Small intestine (tissue), 7 donors: Measurements from ENCODE around the gene CIDEB. TPM values are rescaled to one million over a fixed set of nuclear protein-coding genes. Genes with fewer than 3 reads are reported as not detected.

ENCODE experiments used
- DNase-seq, 2 donors: peaks; one replicate each; pipeline versions ENCODE4 v3.0.0 to v3.0.0-alpha.2; 2013
- FAIRE-seq: peaks from 2 replicates; lab custom pipeline; 2012; peaks lifted over from hg19 to GRCh38; lab: Jason Lieb, UNC
- H3K27ac ChIP-seq, 3 donors: one replicate each; pipeline ENCODE4 v1.5.1; 2013; ENCODE audit warnings: low read length in 2 of 3, mild to moderate bottlenecking in 2 of 3, control low read depth in 1 of 3, inconsistent platforms in 1 of 3, low read depth in 1 of 3, moderate library complexity in 1 of 3
- H3K27me3 ChIP-seq, 3 donors: one replicate each; pipeline ENCODE4 v1.6.1; 2013; ENCODE audit warnings: low read length in 3 of 3, inconsistent platforms in 1 of 3; ENCODE audit not compliant: control insufficient read depth in 3 of 3, insufficient read depth in 3 of 3
- H3K36me3 ChIP-seq, 3 donors: one replicate each; pipeline ENCODE4 v1.6.1; 2013; ENCODE audit warnings: low read length in 3 of 3, inconsistent platforms in 1 of 3, low read depth in 1 of 3, mild to moderate bottlenecking in 1 of 3, moderate library complexity in 1 of 3; ENCODE audit not compliant: control insufficient read depth in 3 of 3, insufficient read depth in 2 of 3
- H3K4me1 ChIP-seq, 3 donors: one replicate each; pipeline ENCODE4 v1.6.1; 2013; ENCODE audit warnings: low read length in 2 of 3, inconsistent platforms in 1 of 3, low read depth in 1 of 3, mild to moderate bottlenecking in 1 of 3, moderate library complexity in 1 of 3; ENCODE audit not compliant: control insufficient read depth in 3 of 3, insufficient read depth in 2 of 3
- H3K4me3 ChIP-seq, 3 donors: one replicate each; pipeline ENCODE4 v1.5.1; 2013; ENCODE audit warnings: low read length in 3 of 3, control low read depth in 1 of 3, inconsistent platforms in 1 of 3, low read depth in 1 of 3, mild to moderate bottlenecking in 1 of 3, moderate library complexity in 1 of 3
- H3K9me3 ChIP-seq, 2 donors: one replicate each; pipeline ENCODE4 v1.6.1; 2013; ENCODE audit warnings: low read depth in 1 of 2, low read length in 1 of 2; ENCODE audit not compliant: control insufficient read depth in 2 of 2, insufficient read depth in 1 of 2
- WGBS, 3 donors: extraction: QIAGEN DNeasy Blood & Tissue Kit; methylation state at CpG; one replicate each; pipeline ENCODE4 v1.1.7; 2013; 5-methylcytosine and 5-hydroxymethylcytosine counted together
- polyA plus RNA-seq, 4 donors: library from polyadenylated mRNA; stranded (reverse) in 3 of 4; unstranded in 1 of 4; fragments of 200-250 nt in 3 of 4; fragments of 120-200 nt in 1 of 4; gene quantifications; one replicate each; pipeline versions ENCODE4 v1.2.1 to v1.2.3, GENCODE V29; 2013
- donor health status: healthy with polysubstance abuse.
- donor health status: control.
- donor health status: control.
- donor health status: Bipolar disorder and iron deficiency.
- donor health status: healthy.

The CIDEB gene
- polyA plus RNA-seq, 4 donors = 31.2 to 273 (median 139) TPM

- Histone ChIP-seq H3K27ac (no peak overlapping the region), H3K9me3 (no peaks in the 10 kb centered on the region), H3K27me3 (peaks cover 0 to 43% (median 0%) of the 10 kb centered on the region in 3 donors), H3K4me3 (no peak overlapping the region), H3K36me3 (peaks cover 0 to 32% (median 7%) of the 10 kb centered on the region in 3 donors), H3K4me1 (peaks cover 4 to 36% (median 24%) of the 10 kb centered on the region in 3 donors)
- no peak for FAIRE-seq
- WGBS, 3 donors = 80 to 89% (median 81%) methylated on average over 7 of the region's 7 CpGs
- no peak for DNase-seq
Observed at GRCh38 chr14:24337144-24337823, 29.5 kb upstream of the CIDEB start.

- 78 to 81% (median 81%) methylated on average over 12 of the region's 12 CpGs for WGBS, 3 donors
- peaks cover 4 to 44% (median 24%) of the 10 kb centered on the region in 3 donors for H3K4me1 ChIP-seq
- peaks cover 0 to 55% (median 0%) of the 10 kb centered on the region in 3 donors for H3K27me3 ChIP-seq
- H3K9me3 ChIP-seq = no peaks in the 10 kb centered on the region
- no peak for DNase-seq
- H3K27ac ChIP-seq = peak overlapping the region in 1 of 3 donors; percentile 15
- no peak overlapping the region for H3K4me3 ChIP-seq
- FAIRE-seq = no peak
- H3K36me3 ChIP-seq = peaks cover 0 to 32% (median 7%) of the 10 kb centered on the region in 3 donors
Observed at GRCh38 chr14:24335461-24336171, 27.8 kb upstream of the CIDEB start.

GRCh38 chr14:24334431-24335291 is 26.9 kb upstream of the CIDEB start, which contains the start of gene ADCY4:
Gene ADCY4, minus strand, starts transcription at chr14:24335071. Its CDS starts 419 bp downstream, at chr14:24334652.
- Histone ChIP-seq H3K27ac (peak within 1 kb of the TSS in 1 of 3 donors; percentile 69), H3K4me1 (peaks cover 4 to 39% (median 24%) of the 10 kb centered on the region in 3 donors), H3K4me3 (peak within 1 kb of the TSS; percentile 16 to 34 (median 33)), H3K36me3 (peaks cover 0 to 32% (median 7%) of the 10 kb centered on the region in 3 donors), H3K9me3 (no peaks in the 10 kb centered on the region), H3K27me3 (peaks cover 0 to 63% (median 0%) of the 10 kb centered on the region in 3 donors)
- DNase-seq = peak in 1 of 2 donors; percentile 39
- no peak for FAIRE-seq
- WGBS, 3 donors = 5 to 10% (median 6%) methylated on average over 44 to 65 of the region's 65 CpGs

GRCh38 chr14:24332268-24332993 is 24.7 kb upstream of the CIDEB start:
- peak overlapping the region in 2 of 3 donors; percentile 34 to 35 for H3K4me3 ChIP-seq

GRCh38 chr14:24331731-24332267 is 24.0 kb upstream of the CIDEB start:
- FAIRE-seq (no peak), DNase-seq (no peak)
- 40 to 56% (median 53%) methylated on average over 26 of the region's 26 CpGs for WGBS, 3 donors
- peak overlapping the region in 1 of 3 donors; percentile 12 for H3K27ac ChIP-seq
- H3K9me3 ChIP-seq = no peaks in the 10 kb centered on the region
- H3K36me3 ChIP-seq = peaks cover 0 to 12% (median 3%) of the 10 kb centered on the region in 3 donors
- peaks cover 0 to 59% (median 0%) of the 10 kb centered on the region in 3 donors for H3K27me3 ChIP-seq
- H3K4me1 ChIP-seq = peaks cover 0 to 33% (median 15%) of the 10 kb centered on the region in 3 donors
- no peak overlapping the region for H3K4me3 ChIP-seq

More at GRCh38 chr14:24332268-24332993, 24.7 kb upstream of the CIDEB start:
- FAIRE-seq (no peak), DNase-seq (peak; percentile 84 to 88)
- Histone ChIP-seq H3K36me3 (peaks cover 0 to 18% (median 7%) of the 10 kb centered on the region in 3 donors), H3K27ac (peak overlapping the region in 1 of 3 donors; percentile 55), H3K27me3 (peaks cover 0 to 59% (median 0%) of the 10 kb centered on the region in 3 donors), H3K4me1 (peaks cover 0 to 33% (median 15%) of the 10 kb centered on the region in 3 donors), H3K9me3 (no peaks in the 10 kb centered on the region)
- WGBS, 3 donors = 6 to 13% (median 7%) methylated on average over 53 to 56 of the region's 56 CpGs

GRCh38 chr14:24330973-24331674 is 23.3 kb upstream of the CIDEB start:
- H3K27ac ChIP-seq = no peak overlapping the region
- no peak overlapping the region for H3K4me3 ChIP-seq
- FAIRE-seq (no peak), DNase-seq (no peak)
- WGBS, 3 donors = 90 to 94% (median 90%) methylated on average over 10 of the region's 10 CpGs
- peaks cover 0 to 33% (median 15%) of the 10 kb centered on the region in 3 donors for H3K4me1 ChIP-seq
- H3K27me3 ChIP-seq = peaks cover 0 to 58% (median 0%) of the 10 kb centered on the region in 3 donors
- H3K36me3 ChIP-seq = peaks cover 0 to 7% (median 0%) of the 10 kb centered on the region in 3 donors
- no peaks in the 10 kb centered on the region for H3K9me3 ChIP-seq

- Histone ChIP-seq H3K27ac (peak overlapping the region in 1 of 3 donors; percentile 22), H3K27me3 (peaks cover 0 to 44% (median 0%) of the 10 kb centered on the region in 3 donors), H3K36me3 (no peaks in the 10 kb centered on the region), H3K9me3 (no peaks in the 10 kb centered on the region), H3K4me1 (peaks cover 0 to 29% (median 15%) of the 10 kb centered on the region in 3 donors), H3K4me3 (no peak overlapping the region)
- 52 to 66% (median 59%) methylated on average over 9 of the region's 9 CpGs for WGBS, 3 donors
- DNase-seq (peak in 1 of 2 donors; percentile 52), FAIRE-seq (no peak)
Observed at GRCh38 chr14:24329736-24330135, 22.0 kb upstream of the CIDEB start.
